Measurements from ENCODE around the gene ATP12A.

DNA sequence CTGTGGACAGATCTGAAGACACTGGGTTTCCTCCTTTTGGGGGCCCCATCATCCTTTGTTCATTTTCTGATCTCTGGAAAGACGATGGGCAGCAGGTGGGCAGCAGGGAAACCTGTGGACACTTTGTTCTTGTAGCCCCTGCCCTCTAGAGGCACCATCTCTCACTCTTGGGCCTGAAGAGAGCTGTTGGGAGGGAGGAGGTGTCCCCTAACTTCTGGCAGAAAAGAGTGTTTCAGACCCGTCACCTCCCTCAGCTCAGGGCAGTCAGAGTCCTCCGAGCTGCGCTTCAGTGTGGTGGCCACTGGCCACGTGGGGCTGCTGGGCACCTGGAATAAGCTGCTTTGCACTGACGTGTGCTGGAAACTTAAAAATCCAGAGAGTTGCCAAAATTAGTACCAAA lies 56.8 kb downstream of the ATP12A start:
- TF ChIP-seq, protein P1, sequence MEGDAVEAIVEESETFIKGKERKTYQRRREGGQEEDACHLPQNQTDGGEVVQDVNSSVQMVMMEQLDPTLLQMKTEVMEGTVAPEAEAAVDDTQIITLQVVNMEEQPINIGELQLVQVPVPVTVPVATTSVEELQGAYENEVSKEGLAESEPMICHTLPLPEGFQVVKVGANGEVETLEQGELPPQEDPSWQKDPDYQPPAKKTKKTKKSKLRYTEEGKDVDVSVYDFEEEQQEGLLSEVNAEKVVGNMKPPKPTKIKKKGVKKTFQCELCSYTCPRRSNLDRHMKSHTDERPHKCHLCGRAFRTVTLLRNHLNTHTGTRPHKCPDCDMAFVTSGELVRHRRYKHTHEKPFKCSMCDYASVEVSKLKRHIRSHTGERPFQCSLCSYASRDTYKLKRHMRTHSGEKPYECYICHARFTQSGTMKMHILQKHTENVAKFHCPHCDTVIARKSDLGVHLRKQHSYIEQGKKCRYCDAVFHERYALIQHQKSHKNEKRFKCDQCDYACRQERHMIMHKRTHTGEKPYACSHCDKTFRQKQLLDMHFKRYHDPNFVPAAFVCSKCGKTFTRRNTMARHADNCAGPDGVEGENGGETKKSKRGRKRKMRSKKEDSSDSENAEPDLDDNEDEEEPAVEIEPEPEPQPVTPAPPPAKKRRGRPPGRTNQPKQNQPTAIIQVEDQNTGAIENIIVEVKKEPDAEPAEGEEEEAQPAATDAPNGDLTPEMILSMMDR (IDR thresholded peaks at IDR 0.05; ENCODE audit: insufficient read depth, low read length, poor library complexity, severe bottlenecking) = no peak
- no peak for TF ChIP-seq EZH2phosphoT487 (conservative IDR thresholded peaks at IDR 0.05; ENCODE audit: low read length)
